ENCODE measurements around the gene NUP133.

DNA sequence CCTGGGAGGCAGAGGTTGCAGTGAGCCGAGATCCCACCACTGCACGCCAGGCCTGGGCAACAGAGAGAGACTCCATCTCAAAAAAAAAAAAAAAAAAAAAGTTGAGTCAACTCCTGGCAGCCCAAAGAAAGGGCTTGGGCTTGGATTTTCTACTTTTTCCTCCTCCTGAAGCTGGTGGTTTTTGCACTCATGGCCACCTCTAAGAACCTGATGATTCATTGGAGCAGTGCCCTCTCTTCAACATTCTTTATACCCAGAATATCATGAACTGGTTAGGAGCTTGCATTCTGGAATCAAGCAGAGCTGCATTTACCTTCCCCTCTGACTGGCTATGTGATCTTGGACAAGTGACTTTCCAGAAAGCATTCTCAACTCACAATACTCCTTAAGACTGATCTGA lies 70.7 kb downstream of the NUP133 start:
- no peak for TF ChIP-seq EZH2phosphoT487 (IDR thresholded peaks at IDR 0.05; ENCODE audit: borderline replicate concordance, low read length)
- TF ChIP-seq, protein P1, sequence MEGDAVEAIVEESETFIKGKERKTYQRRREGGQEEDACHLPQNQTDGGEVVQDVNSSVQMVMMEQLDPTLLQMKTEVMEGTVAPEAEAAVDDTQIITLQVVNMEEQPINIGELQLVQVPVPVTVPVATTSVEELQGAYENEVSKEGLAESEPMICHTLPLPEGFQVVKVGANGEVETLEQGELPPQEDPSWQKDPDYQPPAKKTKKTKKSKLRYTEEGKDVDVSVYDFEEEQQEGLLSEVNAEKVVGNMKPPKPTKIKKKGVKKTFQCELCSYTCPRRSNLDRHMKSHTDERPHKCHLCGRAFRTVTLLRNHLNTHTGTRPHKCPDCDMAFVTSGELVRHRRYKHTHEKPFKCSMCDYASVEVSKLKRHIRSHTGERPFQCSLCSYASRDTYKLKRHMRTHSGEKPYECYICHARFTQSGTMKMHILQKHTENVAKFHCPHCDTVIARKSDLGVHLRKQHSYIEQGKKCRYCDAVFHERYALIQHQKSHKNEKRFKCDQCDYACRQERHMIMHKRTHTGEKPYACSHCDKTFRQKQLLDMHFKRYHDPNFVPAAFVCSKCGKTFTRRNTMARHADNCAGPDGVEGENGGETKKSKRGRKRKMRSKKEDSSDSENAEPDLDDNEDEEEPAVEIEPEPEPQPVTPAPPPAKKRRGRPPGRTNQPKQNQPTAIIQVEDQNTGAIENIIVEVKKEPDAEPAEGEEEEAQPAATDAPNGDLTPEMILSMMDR (IDR thresholded peaks at IDR 0.05; ENCODE audit: low read depth, low read length, poor library complexity, severe bottlenecking) = no peak

Measured in DOHH2 (cell line).